ENCODE measurements around the gene CMKLR1. TPM values are rescaled to one million over a fixed set of nuclear protein-coding genes. Genes with fewer than 3 reads are reported as not detected.
A peak's percentile ranks its signal among the peaks of the same experiment; 100 is the strongest.

The CMKLR1 gene
- total RNA-seq, 1 donor from 2014 or later: 45.3 TPM

GRCh38 chr12:108374596-108375320, 35.6 kb upstream of the CMKLR1 start:
- DNase-seq (ENCODE audit: low spot score in 2 of 2): no peak
- no peak for TF ChIP-seq CTCF (IDR thresholded peaks at IDR 0.05)
- H3K4me1 ChIP-seq: peaks cover 6 to 11% of the 10 kb centered on the region in 2 donors
- peaks cover 0 to 5% of the 10 kb centered on the region in 2 donors for H3K9me3 ChIP-seq
- intact Hi-C loops (cut with DNase I): no loop called here
- H3K27me3 ChIP-seq: no peaks in the 10 kb centered on the region
- no peak overlapping the region for H3K4me3 ChIP-seq
- H3K27ac ChIP-seq: no peak overlapping the region
- H3K36me3 ChIP-seq: no peaks in the 10 kb centered on the region

- no peak for DNase-seq (ENCODE audit: low spot score in 2 of 2)
- Histone ChIP-seq H3K4me1 (peaks cover 6 to 11% of the 10 kb centered on the region in 2 donors), H3K4me3 (no peak overlapping the region), H3K27me3 (no peaks in the 10 kb centered on the region), H3K27ac (no peak overlapping the region), H3K9me3 (peaks cover 0 to 5% of the 10 kb centered on the region in 2 donors), H3K36me3 (no peaks in the 10 kb centered on the region)
- TF ChIP-seq CTCF (IDR thresholded peaks at IDR 0.05): no peak
- intact Hi-C loops (cut with DNase I): no loop called here
Observed at GRCh38 chr12:108373111-108373510, 34.0 kb upstream of the CMKLR1 start.

- H3K9me3 ChIP-seq: peaks cover 0 to 5% of the 10 kb centered on the region in 2 donors
- H3K4me1 ChIP-seq: peaks cover 6 to 11% of the 10 kb centered on the region in 2 donors
- peak overlapping the region; percentile 41 to 66 for H3K27ac ChIP-seq
- no peaks in the 10 kb centered on the region for H3K36me3 ChIP-seq
- intact Hi-C loops (cut with DNase I): loop anchor here (2.0 kb wide), 1 partner anchor 33 kb away; the partner anchor contains the start of gene CMKLR1
- H3K27me3 ChIP-seq: no peaks in the 10 kb centered on the region
- H3K4me3 ChIP-seq: no peak overlapping the region
- DNase-seq (ENCODE audit: low spot score in 2 of 2): peak in 1 of 2 donors; percentile 80
- TF ChIP-seq CTCF (IDR thresholded peaks at IDR 0.05): no peak
Observed at GRCh38 chr12:108371801-108372344, 32.8 kb upstream of the CMKLR1 start.

- Histone ChIP-seq H3K36me3 (no peaks in the 10 kb centered on the region), H3K4me3 (no peak overlapping the region), H3K27me3 (no peaks in the 10 kb centered on the region), H3K4me1 (peaks cover 6 to 11% of the 10 kb centered on the region in 2 donors), H3K9me3 (peaks cover 0 to 5% of the 10 kb centered on the region in 2 donors), H3K27ac (peak overlapping the region in 1 of 2 donors; percentile 66)
- intact Hi-C loops (cut with DNase I): loop anchor here (2.0 kb wide), 1 partner anchor 32 kb away; the partner anchor contains the start of gene CMKLR1
- no peak for TF ChIP-seq CTCF (IDR thresholded peaks at IDR 0.05)
- no peak for DNase-seq (ENCODE audit: low spot score in 2 of 2)
Observed at GRCh38 chr12:108370415-108370814, 31.3 kb upstream of the CMKLR1 start.

GRCh38 chr12:108369736-108370396, 30.8 kb upstream of the CMKLR1 start:
- Histone ChIP-seq H3K9me3 (peaks cover 0 to 5% of the 10 kb centered on the region in 2 donors), H3K4me3 (no peak overlapping the region), H3K27me3 (no peaks in the 10 kb centered on the region), H3K27ac (no peak overlapping the region), H3K36me3 (no peaks in the 10 kb centered on the region), H3K4me1 (peaks cover 6 to 11% of the 10 kb centered on the region in 2 donors)
- TF ChIP-seq CTCF (IDR thresholded peaks at IDR 0.05): no peak
- intact Hi-C loops (cut with DNase I): loop anchor here (2.0 kb wide), 1 partner anchor 31 kb away; the partner anchor contains the start of gene CMKLR1
- DNase-seq (ENCODE audit: low spot score in 2 of 2): no peak
